Progenitor cell of endocrine pancreas (in vitro differentiated cells): Measurements from ENCODE around the gene SESN1. TPM values are rescaled to one million over a fixed set of nuclear protein-coding genes. Genes with fewer than 3 reads are reported as not detected.

Source experiments
- DNase-seq: peaks from one replicate; pipeline ENCODE4 v3.0.0; 2021; ENCODE audit warnings: low spot score; ENCODE audit not compliant: unreplicated experiment
- H3K27ac Mint-ChIP-seq: 2 replicates; pipeline ENCODE4 v1.8.0; 2021; ENCODE audit warnings: mild to moderate bottlenecking, moderate library complexity, mixed read lengths
- H3K27me3 Mint-ChIP-seq: 2 replicates; pipeline ENCODE4 v1.8.0; 2021; ENCODE audit warnings: mixed read lengths
- H3K36me3 Mint-ChIP-seq: 2 replicates; pipeline ENCODE4 v1.8.0; 2022; ENCODE audit warnings: mixed read lengths; ENCODE audit not compliant: insufficient read depth
- H3K4me1 Mint-ChIP-seq: 2 replicates; pipeline ENCODE4 v1.8.0; 2021; ENCODE audit warnings: low read depth, mixed read lengths
- H3K4me3 Mint-ChIP-seq: 2 replicates; pipeline ENCODE4 v1.8.0; 2021; ENCODE audit warnings: low read depth, mild to moderate bottlenecking, moderate library complexity, mixed read lengths
- H3K9me3 Mint-ChIP-seq: 2 replicates; pipeline ENCODE4 v1.8.0; 2021; ENCODE audit warnings: low read depth, mixed read lengths
- total RNA-seq: library from RNA; stranded (reverse); gene quantifications from 2 replicates; pipeline ENCODE4 v1.2.1, GENCODE V29; 2021
- TF ChIP-seq, protein P1 (sequence below): fragments of 200-600 bp; sonication (generic); IDR thresholded peaks from one replicate; pipeline ENCODE4 v1.5.0; 2021; ENCODE audit warnings: antibody characterized with exemption, mild to moderate bottlenecking; ENCODE audit not compliant: unreplicated experiment

SESN1 gene
- total RNA-seq, 1 donor from 2014 or later = 23.9 TPM

GRCh38 chr6:108940741-108941140, 153.9 kb downstream of the SESN1 start:
- Mint-ChIP-seq H3K27ac (no peak overlapping the region), H3K27me3 (peaks cover 6% of the 10 kb centered on the region), H3K36me3 (no peaks in the 10 kb centered on the region), H3K4me3 (no peak overlapping the region), H3K9me3 (peaks cover 4% of the 10 kb centered on the region), H3K4me1 (peaks cover 18% of the 10 kb centered on the region)
- no peak for DNase-seq
- TF ChIP-seq, protein P1, sequence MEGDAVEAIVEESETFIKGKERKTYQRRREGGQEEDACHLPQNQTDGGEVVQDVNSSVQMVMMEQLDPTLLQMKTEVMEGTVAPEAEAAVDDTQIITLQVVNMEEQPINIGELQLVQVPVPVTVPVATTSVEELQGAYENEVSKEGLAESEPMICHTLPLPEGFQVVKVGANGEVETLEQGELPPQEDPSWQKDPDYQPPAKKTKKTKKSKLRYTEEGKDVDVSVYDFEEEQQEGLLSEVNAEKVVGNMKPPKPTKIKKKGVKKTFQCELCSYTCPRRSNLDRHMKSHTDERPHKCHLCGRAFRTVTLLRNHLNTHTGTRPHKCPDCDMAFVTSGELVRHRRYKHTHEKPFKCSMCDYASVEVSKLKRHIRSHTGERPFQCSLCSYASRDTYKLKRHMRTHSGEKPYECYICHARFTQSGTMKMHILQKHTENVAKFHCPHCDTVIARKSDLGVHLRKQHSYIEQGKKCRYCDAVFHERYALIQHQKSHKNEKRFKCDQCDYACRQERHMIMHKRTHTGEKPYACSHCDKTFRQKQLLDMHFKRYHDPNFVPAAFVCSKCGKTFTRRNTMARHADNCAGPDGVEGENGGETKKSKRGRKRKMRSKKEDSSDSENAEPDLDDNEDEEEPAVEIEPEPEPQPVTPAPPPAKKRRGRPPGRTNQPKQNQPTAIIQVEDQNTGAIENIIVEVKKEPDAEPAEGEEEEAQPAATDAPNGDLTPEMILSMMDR = no peak

GRCh38 chr6:108937170-108937569, 157.5 kb downstream of the SESN1 start:
- TF ChIP-seq, protein P1 = no peak
- Mint-ChIP-seq H3K9me3 (peaks cover 4% of the 10 kb centered on the region), H3K27ac (no peak overlapping the region), H3K4me3 (no peak overlapping the region), H3K36me3 (no peaks in the 10 kb centered on the region), H3K4me1 (peaks cover 16% of the 10 kb centered on the region), H3K27me3 (no peaks in the 10 kb centered on the region)
- DNase-seq = no peak

Other genes with a start within 250 kb of the SESN1 start
- 16.1 and 16.5 TPM in 2 replicates for gene ARMC2, start 246.4 kb downstream of the SESN1 start, total RNA-seq
- gene CEP57L1, start 661 bp upstream of the SESN1 start, total RNA-seq = 11.4 and 12.3 TPM in 2 replicates